K562 treated with DMSO at 1 percent for 24 hours (cell line): Measurements from ENCODE around the gene NUFIP2. TPM values are rescaled to one million over a fixed set of nuclear protein-coding genes. Genes with fewer than 3 reads are reported as not detected.

ENCODE experiments used
- total RNA-seq: library from RNA; unstranded; fragments of 300-600 nt; gene quantifications from 2 replicates; pipeline ENCODE4 v1.2.3, GENCODE V29; 2022; ENCODE audit warnings: low read depth; ENCODE audit not compliant: insufficient read depth

NUFIP2 gene
- total RNA-seq: 13.1 and 14.4 TPM in 2 replicates

GRCh38 chr17:29293890-29294579 lies at the start of gene NUFIP2:
TSS of gene NUFIP2 (minus strand) at chr17:29294148. CDS start at chr17:29294059, 89 bp downstream.

GRCh38 chr17:29246628-29247027 lies 47.3 kb downstream of the NUFIP2 start, which contains the start of gene CRYBA1:
TSS of gene CRYBA1 (plus strand) at chr17:29246859. CDS start at chr17:29246864, 5 bp downstream.

Other genes with a start within 250 kb of the NUFIP2 start
- 44.5 and 45.6 TPM in 2 replicates for gene MYO18A, start 113.8 kb downstream of the NUFIP2 start, total RNA-seq
- not detected in 2 replicates for gene CRYBA1, start 47.3 kb downstream of the NUFIP2 start, total RNA-seq
- 7.2 and 9.7 TPM in 2 replicates for gene TAOK1, start 96.2 kb upstream of the NUFIP2 start, total RNA-seq